Globus pallidus (tissue), 1 donor: Measurements from ENCODE around the gene MGRN1.
"Not testable (repeated sequence)": the region's sequence is repeated elsewhere in the genome, so short reads cannot be mapped to it uniquely, and the experiment has no call there.

Experiments used
- DNase-seq: peaks from one replicate; pipeline ENCODE4 v3.0.0-alpha.2; 2015; ENCODE audit warnings: low spot score

MGRN1 gene

DNA sequence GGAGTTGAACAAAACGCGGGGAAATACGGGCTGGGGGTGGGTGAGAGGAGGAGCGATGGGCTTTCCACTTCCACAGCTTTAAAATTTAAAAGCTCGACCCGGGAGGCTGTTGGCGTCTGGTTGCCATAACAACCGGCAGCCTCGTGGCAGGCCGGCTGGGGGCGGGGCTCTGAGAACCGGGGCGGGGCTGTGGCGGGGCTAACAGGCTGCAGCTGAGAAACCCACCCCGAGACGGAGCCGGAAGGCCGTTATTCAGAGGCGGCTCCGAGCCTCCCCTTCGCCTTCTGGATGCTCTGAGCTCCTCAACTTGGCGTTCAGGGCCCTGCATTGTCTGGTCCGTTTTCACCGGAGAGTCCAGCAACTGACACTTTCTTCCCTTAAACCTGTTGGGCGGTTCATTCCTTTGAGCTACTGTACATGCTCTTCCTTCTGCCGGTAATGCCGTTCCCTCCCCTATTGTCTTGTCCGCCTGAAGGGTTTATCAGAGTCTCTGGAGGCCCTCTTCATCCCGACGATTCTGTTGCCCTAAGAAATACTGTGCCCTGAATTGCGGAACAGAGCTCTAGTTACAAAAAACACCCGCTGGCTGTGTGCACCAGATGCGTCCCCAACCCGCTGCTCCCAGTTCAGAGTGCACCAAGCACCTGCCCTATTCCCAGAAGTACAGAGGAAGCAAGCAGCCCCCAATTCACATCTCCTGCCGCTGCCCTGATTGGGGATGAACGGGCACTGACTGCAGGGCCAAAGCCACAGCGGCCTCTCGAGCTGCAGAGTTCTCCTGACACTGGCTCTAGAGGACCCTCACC is 110.3 kb downstream of the MGRN1 start:
- DNase-seq = peak; percentile 77

- DNase-seq = no peak
These were observed 111.9 kb downstream of the MGRN1 start for GRCh38 chr16:4736546-4736945.

DNA sequence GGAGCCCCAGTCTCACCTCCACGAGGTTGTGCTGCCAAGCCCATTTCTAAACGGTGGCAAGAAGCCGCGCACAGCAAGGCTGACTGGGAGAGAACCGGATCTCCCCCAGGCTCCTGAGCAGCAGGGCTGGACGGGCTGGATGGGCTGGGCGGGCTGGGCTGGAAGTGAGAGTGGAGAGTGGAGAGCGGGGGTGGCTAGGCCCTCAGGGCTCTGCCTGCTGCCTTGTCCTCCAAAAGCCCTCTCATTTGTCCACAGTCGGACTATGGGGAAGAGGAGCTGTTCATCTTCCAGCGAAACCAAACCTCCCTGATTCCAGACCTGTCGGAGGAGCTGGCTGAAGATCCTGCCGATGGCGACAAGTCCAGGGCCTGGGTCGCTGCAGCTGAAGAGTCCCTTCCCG is 112.9 kb downstream of the MGRN1 start:
- DNase-seq = no peak

DNA sequence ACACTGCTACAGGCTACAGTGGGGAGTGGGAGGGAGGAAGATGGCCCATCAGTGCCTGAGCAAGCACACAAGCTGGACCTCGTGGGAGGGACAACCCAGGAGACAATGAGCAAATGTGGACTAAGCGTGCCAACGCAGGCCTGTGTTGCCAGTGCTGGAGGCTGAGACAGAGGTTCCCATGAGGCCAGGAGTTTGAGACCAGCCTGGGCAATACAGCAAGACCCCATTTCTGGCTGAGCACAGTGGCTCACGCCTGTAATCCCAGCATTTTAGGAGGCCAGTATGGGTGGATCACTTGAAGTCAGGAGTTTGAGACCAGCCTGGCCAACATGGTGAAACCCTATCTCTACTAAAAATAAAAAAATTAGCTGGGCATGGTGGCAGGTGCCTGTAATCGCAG is 113.7 kb downstream of the MGRN1 start:
- not testable (repeated sequence) for DNase-seq
